NCI-H510A (cell line): Measurements from ENCODE around the gene GAP43.

Experiments used
- DNase-seq: peaks from one replicate; lab custom pipeline; 2025; lab: John Stamatoyannopoulos, UW

Gene GAP43

GRCh38 chr3:115766587-115767482 is 143.5 kb downstream of the GAP43 start:
- no peak for DNase-seq

GRCh38 chr3:115768661-115769060 is 145.4 kb downstream of the GAP43 start:
- no peak for DNase-seq
